Raji (cell line): ENCODE measurements around the gene INTS6.

Experiments used
- POLR2A ChIP-seq: IDR thresholded peaks from 2 replicates; pipeline ENCODE4 v1.6.1; 2011; ENCODE audit warnings: low read depth, low read length, control low read depth; ENCODE audit not compliant: insufficient read depth

INTS6 gene

DNA sequence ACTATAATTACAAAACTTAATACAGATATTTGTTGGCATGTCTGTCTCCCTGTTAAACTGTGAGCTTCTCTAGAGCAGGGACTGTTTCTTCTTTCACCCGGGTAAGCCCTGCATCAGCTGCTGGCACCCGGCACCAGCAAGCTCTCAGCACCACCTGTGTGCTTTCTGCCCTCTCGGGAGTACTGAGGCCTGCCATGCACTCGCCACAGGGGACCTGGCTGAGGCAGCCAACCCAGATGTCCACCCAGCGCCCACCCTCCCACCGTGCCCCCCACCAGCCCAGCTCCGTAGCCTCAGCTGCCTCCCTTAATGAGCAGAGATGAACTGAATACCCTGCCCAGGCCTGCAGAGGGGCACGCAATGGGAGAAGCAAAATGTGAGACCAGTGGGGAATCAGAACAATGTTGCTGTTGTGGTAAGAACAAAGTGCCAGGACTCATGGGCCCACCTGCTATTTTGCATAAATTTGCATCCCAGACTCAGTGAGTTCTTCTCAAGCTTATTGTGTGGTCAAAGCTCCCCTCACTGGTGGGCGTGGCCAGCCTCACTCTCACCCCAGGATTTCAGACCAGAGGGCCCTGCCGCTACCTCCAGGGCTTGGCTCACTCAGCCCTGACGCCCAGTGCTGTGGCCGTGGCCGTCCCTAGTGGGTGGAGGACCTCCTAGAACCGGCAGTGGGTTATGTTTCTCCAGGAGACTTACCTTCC is 128.0 kb downstream of the INTS6 start:
- TF ChIP-seq POLR2A = no peak

DNA sequence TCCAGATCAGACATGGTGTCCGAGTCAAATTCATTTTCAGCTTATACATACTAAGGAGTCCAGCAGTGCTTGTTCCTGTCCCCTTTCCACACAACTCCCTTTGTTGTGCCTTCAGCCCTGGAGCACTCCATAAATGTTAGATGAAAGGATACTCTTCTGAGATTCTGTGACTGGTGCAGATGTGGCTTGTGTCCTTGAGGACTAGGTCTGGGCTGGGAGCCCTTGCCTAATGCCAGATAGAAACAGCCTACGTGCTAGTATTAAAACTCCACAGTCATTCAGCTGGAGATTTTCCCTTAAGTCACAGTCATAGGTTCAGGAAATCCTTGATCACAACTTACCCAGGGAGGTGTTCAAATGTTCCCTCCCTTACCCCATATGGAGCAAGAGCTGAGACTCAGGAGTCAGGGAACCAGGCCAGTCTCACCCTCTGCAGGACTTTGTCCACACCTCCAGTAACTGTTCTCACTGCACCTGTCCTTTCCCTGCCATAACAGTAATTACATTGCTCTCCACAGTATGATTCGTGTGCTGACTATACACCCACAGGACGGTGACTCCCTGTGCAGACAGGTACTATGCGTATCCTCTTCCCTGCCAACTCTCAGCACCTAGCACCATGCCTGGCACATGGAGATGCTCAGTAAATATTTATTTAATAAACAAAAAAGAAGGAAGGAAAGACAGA is 128.9 kb downstream of the INTS6 start:
- TF ChIP-seq POLR2A = no peak

DNA sequence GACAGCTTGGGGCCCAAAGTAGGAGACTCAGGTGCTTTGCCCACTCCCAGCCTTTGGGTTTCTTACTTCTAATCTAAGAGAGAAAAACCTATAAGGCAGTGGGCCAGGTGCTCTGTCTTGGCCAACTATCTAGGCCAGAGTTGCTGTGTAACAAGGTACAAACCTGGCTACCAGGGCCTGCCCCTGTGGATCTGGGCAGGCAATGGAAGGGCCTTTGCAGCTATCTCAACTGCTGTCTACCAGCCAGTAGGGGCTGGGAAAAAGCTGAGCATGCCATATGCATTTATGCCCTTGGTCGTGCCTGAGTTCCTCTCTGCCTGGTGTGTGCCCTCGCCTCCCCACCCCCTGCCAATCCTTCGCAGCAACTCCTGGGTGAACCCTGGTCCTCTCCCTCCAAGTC is 130.0 kb downstream of the INTS6 start:
- no peak for TF ChIP-seq POLR2A

DNA sequence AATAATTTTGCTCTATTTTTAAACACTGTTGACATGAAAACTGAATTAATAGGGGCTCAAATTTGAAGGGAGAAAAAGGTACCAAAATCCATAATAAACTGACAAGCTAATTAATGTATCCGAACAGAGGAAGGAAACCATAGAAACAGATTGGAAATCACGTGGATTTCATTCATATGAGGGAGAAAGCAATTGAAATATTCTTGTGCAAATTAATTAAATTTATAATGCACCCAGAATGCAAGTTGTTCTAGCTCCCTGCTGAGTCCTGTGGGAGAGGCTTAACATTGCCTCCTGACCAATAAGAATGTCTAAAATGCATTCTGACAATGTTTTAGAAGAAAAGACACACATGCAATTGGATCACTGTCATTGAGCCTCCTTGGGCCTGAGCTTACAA is 131.0 kb downstream of the INTS6 start:
- no peak for TF ChIP-seq POLR2A

GRCh38 chr13:51318876-51319275 is 134.0 kb downstream of the INTS6 start:
- no peak for TF ChIP-seq POLR2A

GRCh38 chr13:51318015-51318414 is 134.8 kb downstream of the INTS6 start:
- TF ChIP-seq POLR2A = no peak

GRCh38 chr13:51317262-51317661 is 135.6 kb downstream of the INTS6 start:
- TF ChIP-seq POLR2A = no peak

DNA sequence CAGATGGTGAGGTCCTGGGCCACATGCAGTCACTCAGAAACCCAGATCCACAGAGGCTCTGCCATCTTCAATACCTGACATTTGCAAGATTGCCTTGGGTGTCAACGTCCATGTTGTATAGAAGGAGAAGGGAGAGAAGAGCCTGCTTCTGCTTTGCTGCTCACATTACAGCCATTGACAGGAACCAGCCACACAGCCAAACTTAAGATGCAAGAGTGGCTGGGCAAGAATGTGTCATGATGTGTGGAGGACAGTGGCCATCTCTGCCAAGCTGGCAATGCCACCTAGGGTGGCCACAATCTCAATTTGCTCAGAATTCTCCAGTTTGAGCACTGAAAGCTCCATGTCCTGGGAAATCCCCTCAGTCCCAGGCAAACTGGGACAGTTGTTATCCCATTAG is 139.2 kb downstream of the INTS6 start:
- TF ChIP-seq POLR2A = no peak

DNA sequence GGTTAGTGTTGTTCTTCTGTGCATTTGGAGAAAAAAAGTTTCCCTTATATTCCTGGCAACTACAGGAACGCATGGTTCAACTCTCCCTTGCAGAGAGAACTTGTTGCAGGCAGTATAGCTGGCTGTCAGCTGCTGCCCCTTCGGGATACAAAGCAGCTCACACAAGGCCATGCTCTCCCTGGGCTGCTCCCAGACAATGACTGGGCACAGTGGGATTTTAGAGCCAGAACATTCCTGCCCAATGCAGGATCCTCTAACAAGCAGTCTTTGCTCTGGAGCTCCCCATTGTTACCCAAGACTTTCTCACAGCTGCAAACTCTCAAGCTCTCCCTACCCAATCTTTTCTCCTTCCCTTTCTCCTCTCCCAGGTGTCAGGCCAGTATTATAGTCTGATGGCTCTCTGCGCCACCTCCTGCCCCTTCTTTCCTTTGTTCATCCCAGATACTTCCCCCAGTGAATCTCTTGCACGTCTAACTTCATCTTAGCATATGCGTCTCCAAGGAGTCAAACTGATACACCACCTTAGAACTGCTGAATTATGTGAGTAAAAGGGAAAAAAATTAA is 140.8 kb downstream of the INTS6 start:
- no peak for TF ChIP-seq POLR2A
